GM19468 (cell line): ENCODE measurements around the gene TMEM259.
A peak's percentile ranks its signal among the peaks of the same experiment; 100 is the strongest.
"Not testable (repeated sequence)": the region's sequence is repeated elsewhere in the genome, so short reads cannot be mapped to it uniquely, and the experiment has no call there.

Experiments
- ATAC-seq: cut with Tn5 transposase; IDR thresholded peaks from one replicate; pipeline ENCODE4 v1.9.1; 2021; ENCODE audit warnings: mild to moderate bottlenecking, moderate library complexity, moderate number of reproducible peaks; ENCODE audit not compliant: unreplicated experiment; ENCODE audit errors: extremely low read depth

TMEM259 gene

DNA sequence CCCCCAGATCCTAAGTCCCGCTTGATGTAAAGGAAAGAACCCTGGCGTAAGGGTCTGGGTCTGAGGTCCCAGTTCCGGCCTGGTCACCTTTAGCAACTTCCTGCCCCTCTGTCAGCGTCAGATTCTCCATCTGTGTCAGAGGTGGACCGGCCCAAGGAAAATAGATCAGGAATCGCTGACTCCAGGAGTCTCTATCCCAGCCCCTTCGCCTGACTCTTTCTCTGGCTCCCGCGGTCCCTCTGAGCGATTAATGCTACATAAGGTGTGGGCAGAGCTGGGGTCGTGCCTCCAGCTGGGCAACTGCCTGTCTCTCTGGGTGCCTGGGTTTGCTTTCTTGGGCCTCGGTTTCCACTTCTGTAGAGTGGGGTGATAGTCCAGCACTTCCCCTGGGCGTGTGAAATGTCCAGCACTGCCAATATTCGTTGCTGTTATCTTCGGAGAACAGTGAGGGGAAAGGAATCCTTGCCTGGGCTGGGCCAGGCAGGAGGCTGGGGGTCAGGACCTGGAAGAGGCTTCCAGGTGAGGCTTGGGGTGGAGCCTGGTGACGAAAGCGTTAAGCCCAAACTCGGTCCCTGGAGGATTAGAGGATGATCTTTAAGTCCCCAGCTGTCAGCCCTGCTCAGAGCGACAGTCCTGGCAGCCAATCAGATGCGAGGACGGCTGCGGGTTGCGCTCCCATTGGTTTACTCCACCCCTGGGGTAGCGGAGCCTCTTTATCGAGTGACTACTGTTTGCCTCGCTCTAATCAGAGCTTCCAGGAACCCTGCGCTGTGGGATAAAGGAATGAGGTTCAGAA is 19.8 kb upstream of the TMEM259 start:
- ATAC-seq, result no peak

DNA sequence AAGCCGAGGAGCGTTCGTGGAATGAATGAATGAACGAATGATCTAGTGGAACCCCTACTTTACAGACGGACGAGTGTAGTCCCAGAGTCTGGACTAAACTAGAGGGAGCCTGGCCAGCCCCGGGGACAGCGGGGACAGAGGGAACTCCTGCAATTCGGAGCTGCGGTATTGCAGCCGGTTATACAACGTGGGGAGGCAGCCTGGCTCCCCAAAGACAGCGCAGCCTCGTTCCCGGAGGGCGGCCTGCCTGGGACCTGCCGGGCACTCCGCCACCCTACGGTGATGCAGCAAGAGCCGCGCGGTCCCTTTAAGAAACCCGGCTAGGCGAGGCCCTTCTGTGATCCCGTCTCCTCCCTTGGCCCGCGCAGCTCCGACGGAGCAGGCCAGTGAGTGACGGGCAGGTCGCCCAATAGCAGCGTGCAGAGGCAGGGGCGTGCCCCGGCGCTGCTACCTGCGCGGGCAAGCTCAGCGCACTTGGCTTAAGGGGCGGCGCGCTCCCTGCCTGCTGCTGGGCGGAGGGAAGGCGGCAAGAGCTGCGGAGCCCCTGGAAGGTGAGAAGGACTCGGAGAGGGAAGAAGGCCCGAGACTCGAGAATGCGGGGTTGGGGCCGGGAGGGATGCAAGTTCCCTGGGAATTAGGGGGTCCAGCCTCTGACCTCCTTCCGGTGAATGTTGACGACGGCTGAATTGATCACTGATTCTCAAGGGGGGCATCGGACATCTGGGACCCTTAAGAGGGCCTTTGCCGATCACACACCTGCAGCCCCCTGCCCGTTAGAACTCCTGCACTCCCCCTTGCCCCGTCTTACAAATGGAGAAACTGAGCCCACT is 18.9 kb upstream of the TMEM259 start, which contains the start of gene ABCA7:
Gene ABCA7 (plus strand): TSS at position 462 of the 830 bp plus-strand sequence. CDS start 1,255 bp downstream, outside the sequence.
- ATAC-seq, result peak; percentile 65

DNA sequence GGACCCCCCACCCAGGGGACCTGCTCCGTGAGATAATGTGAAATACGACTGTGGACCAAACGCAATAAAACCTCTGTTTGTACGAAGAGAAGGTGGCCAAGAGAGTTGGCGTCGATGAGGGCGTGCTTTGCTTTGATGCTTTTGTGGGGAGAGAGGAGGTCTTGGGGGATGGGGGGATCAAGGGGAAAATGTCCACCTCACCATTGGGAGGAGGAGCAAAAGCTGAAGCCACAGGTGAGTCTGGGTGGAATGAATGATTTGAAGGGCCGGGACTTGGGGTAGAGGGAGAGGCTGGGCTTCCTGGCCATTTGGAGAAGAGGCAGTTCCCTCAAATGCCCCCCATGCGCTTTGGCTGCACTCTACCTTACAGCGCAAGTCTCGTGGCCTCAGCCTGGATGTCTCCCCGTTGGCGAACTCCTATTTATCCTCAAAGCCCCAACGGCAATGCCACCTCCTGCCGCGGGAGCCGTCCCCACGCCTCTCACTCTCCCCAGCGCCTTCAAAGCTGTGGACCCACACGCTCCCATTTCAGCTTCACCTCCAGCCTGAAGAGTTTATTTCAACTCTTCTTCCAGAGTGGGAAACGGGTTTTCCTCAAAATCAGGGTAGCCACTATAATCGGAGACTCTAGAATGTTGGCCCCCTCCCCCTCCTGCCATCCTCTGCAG is 18.2 kb upstream of the TMEM259 start:
- no peak for ATAC-seq

DNA sequence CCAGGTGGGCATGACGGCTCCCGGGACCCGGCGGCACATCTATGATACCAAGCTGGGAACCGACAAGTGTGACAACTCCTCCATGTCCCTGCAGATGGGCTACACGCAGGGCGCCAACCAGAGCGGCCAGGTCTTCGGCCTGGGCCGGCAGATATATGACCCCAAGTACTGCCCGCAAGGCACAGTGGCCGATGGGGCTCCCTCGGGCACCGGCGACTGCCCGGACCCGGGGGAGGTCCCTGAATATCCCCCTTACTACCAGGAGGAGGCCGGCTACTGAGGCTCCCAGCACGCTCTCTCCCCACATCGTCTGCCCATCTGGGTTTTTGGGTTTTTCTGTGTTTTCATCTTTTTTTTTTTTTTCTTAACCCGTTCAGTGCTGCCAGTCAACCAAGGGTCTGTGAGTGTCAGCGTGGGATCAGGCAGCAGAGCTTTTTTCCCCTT is 16.7 kb upstream of the TMEM259 start:
- no peak for ATAC-seq

DNA sequence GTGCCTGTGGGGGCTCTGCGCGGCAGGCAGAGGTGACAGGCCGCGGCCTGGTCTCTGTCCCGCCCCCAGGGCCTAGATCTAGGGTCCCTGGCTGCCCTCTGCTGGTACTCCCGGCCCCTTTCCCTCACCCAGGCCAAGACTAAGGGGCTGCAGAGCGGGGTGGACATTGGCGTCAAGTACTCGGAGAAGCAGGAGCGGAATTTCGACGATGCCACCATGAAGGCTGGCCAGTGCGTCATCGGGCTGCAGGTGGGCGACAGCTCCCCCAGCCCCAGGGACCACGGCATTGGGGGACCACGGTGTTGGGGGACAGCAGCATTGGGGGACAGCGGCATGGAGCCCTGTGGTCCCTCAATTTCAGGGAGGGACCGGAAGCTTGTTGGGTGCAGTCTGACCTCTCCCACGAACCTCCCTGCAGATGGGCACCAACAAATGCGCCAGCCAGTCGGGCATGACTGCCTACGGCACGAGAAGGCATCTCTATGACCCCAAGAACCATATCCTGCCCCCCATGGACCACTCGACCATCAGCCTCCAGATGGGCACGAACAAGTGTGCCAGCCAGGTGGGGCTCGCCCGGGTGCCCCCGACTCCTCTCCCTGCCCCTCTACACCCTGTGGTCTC is 15.2 kb upstream of the TMEM259 start:
- ATAC-seq, result no peak

DNA sequence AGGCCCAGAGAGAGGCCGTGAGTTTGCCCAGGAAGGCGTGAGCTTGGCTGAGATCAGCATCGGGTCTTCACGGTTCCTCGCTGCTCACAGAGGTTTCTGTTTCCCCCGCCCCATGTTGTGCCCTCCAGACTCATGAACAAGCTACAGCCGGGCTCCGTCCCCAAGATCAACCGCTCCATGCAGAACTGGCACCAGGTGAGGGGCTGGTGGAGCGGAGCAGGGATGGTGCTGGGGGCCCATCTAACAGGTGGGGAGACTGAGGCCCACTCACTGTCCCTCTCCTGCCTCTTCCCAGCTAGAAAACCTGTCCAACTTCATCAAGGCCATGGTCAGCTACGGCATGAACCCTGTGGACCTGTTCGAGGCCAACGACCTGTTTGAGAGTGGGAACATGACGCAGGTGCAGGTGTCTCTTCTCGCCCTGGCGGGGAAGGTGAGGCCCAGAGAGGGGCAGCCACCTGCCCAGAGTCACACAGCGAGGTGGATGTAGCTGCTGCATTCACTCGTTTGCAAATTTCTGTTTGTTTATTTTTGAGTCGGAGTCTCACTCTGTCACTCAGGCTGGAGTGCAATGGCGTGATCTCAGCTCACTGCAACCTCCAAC is 11.4 kb upstream of the TMEM259 start:
- ATAC-seq, result no peak

DNA sequence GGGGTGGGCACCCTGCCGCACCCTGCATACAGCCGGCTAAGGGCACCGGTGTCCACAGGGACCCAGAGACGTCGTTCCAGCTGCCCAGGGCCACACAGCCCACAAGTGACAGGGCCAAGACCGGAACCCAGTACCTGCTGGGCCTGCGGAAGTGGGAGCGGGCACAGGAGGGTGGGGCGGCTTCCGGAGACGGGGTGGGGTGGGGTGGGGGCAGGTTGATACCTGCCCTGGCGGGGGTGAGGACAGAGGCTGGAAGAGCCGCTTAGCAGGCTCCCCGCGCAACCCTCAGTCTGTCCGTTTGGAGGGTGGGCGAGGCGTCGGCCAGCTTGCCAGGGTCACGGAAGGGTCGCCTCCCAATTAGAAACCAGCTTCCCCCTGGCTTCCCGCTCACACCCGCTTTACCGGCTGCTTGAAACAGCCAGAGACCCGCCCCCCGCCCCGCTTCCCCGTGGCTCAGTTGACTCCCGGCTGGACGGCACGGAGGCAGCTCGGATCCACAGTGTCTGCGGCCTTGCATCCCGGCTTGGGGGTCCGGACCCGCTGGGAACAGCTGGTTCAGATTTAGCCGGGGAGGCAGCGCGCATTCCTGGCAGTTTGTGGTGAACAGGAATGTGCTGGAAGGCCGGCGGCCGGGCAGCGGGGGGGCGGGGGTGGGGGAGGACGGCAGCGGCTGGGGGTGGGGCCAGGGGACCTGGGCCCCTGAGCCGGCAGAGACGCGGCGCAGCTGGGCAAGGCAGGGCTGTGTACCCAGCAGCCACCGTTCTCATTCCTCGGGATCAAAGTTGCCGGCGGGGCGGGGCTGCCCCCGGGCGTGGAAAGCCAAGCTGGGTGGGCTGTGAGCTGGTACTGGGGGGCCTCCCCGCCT is 7.4 kb upstream of the TMEM259 start:
- no peak for ATAC-seq

DNA sequence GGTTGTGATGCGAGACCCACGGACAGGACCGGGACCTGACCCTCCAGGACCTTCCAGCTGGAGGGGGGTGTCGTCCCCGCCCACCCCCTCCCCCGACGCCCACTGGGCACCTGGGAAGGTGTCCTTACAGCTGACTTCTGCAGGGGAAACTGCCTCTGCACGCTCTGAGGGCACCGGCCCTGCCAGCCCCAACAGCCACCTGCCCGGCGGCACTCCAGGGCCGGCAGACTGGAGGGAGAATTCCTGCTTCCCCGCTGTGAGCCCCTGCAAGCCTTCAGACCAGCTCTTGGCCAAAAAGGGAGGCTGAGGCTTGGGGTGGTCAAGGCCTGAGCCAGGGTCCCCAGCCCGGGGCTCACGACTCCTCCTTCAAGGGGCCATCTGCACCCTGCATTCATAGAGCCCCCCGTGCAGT is 6.7 kb upstream of the TMEM259 start:
- no peak for ATAC-seq

DNA sequence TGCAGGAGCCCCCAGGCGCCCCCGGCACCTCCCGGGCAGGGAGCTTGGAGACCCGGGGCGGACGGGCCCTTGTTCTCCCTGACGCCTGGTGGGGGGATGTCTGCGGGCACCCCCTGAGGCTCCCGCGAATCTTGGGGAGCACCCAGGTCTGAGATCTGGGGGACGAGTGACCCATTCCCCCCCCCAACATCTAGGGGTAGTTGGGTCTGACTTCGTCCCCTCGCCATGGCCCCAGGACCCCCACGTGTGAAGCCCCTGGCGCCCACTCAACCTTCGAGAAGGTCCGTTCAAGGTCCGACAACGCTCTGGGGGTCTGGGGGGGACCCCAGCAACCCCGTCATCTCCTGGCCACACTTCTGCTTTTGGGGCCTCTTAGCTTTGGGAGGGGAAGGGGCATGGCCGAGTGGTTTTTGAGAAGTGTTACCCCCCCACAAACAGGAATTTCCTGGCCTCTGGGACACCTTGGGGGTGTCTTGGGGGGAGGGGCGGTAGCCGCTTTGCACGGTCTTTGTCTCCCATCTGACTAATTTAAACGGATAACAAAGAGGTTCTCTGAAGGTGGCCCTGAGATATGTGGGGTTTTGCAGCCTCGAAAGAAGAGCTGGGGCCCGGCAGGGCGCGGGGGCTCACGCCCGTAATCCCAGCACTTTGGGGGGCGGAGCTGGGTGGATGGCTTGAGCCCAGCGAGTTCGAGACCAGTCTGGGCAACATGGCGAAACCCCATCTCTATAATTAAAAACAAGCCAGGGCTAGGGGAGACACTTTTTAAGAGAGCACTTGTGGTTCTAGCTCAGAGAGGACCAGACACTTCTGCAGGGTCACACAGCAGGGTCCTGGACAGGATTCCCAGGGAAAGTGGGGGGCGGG is 6.1 kb upstream of the TMEM259 start:
- no peak for ATAC-seq

DNA sequence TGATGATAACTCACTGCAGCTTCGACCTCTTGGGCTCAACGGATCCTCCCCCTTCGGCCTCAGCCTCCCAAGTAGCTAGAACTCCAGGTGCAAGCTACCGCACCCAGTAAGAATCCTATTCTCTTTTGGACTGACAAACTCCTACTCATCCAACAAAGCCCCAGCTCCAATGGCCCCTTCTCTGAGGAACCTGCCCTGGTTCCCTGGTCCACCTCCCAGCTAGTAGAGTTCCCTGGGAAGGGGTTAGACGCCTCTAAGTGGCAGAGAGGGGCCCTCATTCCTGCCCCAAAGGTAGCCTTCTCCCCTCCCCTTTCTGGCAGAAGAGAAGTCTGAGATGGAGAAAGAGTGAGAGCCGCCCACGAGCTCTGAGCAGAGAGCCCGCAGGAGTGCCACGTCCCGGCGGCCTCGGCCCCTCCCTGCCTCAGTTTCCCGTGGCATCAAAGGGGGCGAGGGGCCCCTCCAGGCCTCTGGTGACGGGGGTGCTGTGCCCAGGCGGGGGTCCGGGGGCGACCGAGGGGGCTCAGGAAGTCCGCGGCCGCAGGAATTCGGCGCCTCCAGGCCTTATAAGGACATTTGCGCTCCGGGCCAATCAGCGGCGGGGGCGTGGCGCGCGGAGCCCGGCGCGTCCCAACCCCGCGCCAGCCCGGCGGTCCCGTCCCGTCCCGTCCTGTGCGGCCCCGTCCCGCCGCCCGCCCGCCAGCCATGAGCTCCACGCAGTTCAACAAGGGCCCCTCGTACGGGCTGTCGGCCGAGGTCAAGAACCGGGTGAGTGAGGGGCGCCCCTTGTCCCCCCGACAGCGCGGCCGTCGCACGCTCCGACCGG is 5.2 kb upstream of the TMEM259 start, which contains the start of gene CNN2:
Gene CNN2 (plus strand): TSS at position 649 of the 823 bp plus-strand sequence. CDS start 54 bp downstream, at position 703.
- no peak for ATAC-seq

DNA sequence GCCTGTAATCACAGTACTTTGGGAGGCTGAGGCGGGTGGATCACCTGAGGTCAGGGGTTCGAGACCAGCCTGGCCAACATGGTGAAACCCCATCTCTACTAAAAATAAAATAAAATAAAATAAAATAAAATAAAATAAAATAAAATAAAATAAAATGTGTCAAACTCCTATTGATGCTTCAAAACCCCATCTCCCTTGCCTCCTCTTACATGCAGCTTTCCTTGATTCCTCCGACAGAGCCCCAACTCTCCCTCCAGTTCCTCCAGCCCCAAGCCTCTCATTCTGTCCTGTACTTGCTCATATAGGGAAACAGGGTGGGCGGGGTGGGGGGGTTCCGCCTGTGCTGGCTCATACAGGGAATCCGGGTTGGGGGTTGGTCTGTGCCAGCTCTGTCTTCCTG is 4.2 kb upstream of the TMEM259 start:
- not testable (repeated sequence) for ATAC-seq

DNA sequence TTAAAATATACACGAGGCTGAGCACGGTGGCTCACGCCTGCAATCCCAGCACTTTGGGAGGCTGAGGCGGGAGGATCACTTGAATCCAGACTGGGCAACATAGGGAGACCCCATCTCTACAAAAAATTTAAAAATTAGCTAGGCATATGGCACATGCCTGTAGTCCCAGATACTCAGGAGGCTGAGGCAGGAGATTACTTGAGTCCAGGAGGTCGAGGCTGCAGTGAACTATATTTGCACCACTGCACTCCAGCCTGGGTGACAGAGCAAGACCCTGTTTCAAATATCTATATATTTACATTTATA is 2.9 kb upstream of the TMEM259 start:
- ATAC-seq, result not testable (repeated sequence)

DNA sequence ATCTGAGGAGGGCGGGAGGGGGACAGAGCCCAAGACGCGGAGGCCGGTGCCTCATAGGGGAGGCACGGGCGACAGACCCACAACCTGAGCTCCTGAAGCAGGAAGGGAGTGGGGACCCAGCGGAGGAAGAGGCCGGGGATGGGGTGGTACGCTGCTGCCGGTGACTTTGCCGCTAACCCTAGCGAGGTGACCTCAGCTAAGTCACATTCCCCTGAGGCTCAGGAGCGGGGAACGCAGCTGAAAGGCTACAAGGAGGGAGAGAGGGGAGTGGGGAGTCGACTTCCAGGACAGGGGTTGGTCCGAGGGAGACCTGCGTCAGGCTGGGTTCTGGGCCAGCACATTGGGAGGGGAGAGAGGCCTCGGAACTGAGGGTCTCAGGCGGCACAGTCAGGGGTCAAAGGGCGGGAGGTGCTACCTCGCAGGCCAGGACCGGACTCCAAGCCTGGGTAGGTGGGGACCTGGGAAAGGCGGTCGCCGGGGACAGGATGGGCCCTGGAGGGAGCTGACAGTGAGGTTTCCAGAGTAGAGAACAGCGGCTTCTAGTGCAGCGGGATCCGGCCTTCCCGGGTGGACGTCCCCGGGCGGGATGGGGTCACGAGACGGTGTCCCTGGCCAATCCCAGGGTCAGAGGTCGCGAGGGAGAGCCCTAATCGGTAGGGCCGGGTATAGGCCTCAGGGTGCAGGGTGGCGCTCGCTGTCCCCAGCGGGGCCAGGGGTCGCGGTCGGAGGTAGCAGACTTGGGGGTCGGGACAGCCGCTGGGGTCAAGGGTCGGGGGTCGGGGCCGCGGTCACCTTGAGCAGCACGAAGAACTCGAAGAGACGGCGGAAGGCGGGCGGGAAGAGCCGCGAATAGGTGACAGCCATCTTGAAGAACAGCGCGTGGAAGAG is 699 bp downstream of the TMEM259 start:
- ATAC-seq, result no peak

DNA sequence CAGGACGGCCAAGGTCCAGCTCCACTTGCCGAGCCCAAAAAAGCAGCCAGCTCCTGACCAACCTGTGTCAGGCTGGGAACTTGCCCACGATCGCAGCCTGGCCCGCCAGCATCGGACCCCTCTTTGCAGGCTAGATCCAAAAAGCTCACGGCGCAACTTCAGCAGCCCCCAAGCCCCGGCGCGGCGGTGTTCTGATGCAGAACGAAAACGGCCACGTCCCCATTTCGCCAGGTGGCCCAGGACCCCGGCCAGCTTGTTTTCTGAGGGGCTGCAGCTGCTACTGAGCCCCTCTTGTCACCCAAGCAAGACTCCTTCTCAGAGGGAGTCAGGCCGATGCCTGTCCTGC is 1.3 kb downstream of the TMEM259 start:
- no peak for ATAC-seq

DNA sequence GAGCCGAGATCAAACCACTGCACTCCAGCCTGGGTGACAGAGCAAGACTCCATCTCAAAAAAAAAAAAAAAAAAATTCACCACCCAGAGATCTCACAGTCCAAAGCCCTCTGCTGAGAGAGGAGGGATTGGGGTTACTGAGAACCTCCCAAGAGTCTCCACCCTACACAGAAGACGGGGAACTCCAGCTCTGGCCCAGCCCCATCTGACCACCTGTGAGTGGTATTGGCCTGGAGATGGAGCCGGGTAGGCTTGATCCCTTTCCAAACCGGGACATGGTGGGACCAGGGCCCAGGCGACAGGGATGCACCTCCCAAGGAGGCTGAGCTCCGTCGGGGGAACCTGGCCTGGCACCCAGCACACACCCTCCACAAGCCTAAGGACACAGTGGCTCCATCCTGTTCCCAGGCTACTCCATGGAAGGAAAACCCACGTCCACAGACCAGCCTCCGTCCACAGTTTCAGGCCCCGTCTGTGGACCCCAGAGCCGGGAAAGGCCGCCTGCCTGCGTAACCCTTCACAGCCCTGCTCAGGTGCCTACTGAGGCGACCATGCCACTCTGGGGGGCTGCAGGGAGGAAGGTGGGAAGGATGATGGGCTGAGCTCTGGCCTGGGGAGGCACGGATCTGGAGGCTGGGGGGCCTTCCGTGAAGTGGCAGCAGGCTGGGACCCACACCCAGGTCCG is 1.8 kb downstream of the TMEM259 start:
- ATAC-seq, result no peak

DNA sequence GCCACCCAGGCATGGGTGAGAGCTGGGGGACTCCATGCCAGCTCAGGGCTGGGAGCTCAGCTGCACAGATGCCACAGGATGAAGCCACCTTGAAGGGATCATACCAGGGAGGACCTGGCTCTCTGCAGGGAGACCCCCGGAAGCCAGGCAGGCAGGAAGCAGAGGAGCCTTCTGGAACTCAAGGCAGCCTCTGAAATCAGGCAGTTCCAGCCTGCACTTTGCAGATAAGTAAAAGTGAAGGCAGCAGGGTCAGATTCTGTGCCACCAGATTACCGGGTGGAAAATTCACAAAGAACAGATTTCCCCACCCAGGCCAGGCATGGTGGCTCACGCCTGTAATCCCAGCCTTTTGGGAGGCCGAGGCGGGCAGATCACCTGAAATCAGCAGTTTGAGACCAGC is 2.5 kb downstream of the TMEM259 start:
- ATAC-seq, result no peak
